GM12865 (cell line): ENCODE data around the gene TMEM178A.

Source experiments
- DNase-seq: peaks from one replicate; pipeline ENCODE4 v3.0.0; 2010; ENCODE audit warnings: low read depth
- H3K4me3 ChIP-seq: 2 replicates; pipeline ENCODE4 v1.5.1; 2011; ENCODE audit warnings: mild to moderate bottlenecking, low read depth, low read length, control low read depth
- CTCF ChIP-seq: IDR thresholded peaks from 2 replicates; pipeline ENCODE4 v1.5.1; 2011; ENCODE audit warnings: low read length, control low read depth, low read depth, inconsistent platforms; ENCODE audit not compliant: insufficient read depth; ENCODE audit errors: missing control alignments

TMEM178A gene

GRCh38 chr2:39665811-39666490, at the start of gene TMEM178A:
TSS of gene TMEM178A (plus strand) at chr2:39665917. CDS start at chr2:39665975, 58 bp downstream.
- DNase-seq: no peak
- H3K4me3 ChIP-seq: no peak within 1 kb of the TSS
- TF ChIP-seq CTCF: no peak

- no peak for DNase-seq
- no peak overlapping the region for H3K4me3 ChIP-seq
- no peak for TF ChIP-seq CTCF
Measured at GRCh38 chr2:39618236-39618635, 47.5 kb upstream of the TMEM178A start.

GRCh38 chr2:39618736-39619135, 47.0 kb upstream of the TMEM178A start:
- TF ChIP-seq CTCF: no peak
- no peak overlapping the region for H3K4me3 ChIP-seq
- no peak for DNase-seq

- peak; percentile 44 for DNase-seq
- H3K4me3 ChIP-seq: no peak overlapping the region
- no peak for TF ChIP-seq CTCF
Measured at GRCh38 chr2:39620067-39620466, 45.6 kb upstream of the TMEM178A start.

GRCh38 chr2:39621596-39621995, 44.1 kb upstream of the TMEM178A start:
- no peak overlapping the region for H3K4me3 ChIP-seq
- no peak for DNase-seq
- no peak for TF ChIP-seq CTCF

- DNase-seq: no peak
- TF ChIP-seq CTCF: no peak
- no peak overlapping the region for H3K4me3 ChIP-seq
Measured at GRCh38 chr2:39622860-39623259, 42.9 kb upstream of the TMEM178A start.

GRCh38 chr2:39623917-39624316, 41.8 kb upstream of the TMEM178A start:
- H3K4me3 ChIP-seq: no peak overlapping the region
- no peak for DNase-seq
- TF ChIP-seq CTCF: no peak
